Parathyroid adenoma (tissue), 2 donors: ENCODE results near the gene SMOC1.

Source experiments
- H2AFZ ChIP-seq: fragments of 300-600 bp; sonication (generic); one replicate; pipeline ENCODE4 v1.7.0; 2017; ENCODE audit warnings: antibody characterized with exemption, mild to moderate bottlenecking
- H3K27ac ChIP-seq: fragments of 300-600 bp; sonication (generic); one replicate; pipeline ENCODE4 v1.7.0; 2017
- H3K27me3 ChIP-seq: fragments of 300-600 bp; sonication (generic); one replicate; pipeline ENCODE4 v1.7.0; 2017; ENCODE audit warnings: low read length; ENCODE audit not compliant: control insufficient read depth, insufficient read depth
- H3K36me3 ChIP-seq: fragments of 300-600 bp; sonication (generic); one replicate; pipeline ENCODE4 v1.7.0; 2017; ENCODE audit warnings: low read length; ENCODE audit not compliant: control insufficient read depth, insufficient read depth
- H3K4me1 ChIP-seq: fragments of 300-600 bp; sonication (generic); one replicate; pipeline ENCODE4 v1.7.0; 2017; ENCODE audit warnings: control low read depth
- H3K4me2 ChIP-seq: fragments of 300-600 bp; sonication (generic); one replicate; pipeline ENCODE4 v1.7.0; 2017; ENCODE audit warnings: low read length
- H3K4me3 ChIP-seq: fragments of 300-600 bp; sonication (generic); one replicate; pipeline ENCODE4 v1.7.0; 2017; ENCODE audit warnings: low read depth, low read length
- H3K79me2 ChIP-seq: fragments of 300-600 bp; sonication (generic); one replicate; pipeline ENCODE4 v1.7.0; 2017; ENCODE audit warnings: control low read depth
- H3K9ac ChIP-seq: fragments of 300-600 bp; sonication (generic); one replicate; pipeline ENCODE4 v1.7.0; 2017; ENCODE audit warnings: mild to moderate bottlenecking
- H3K9me3 ChIP-seq: fragments of 300-600 bp; sonication (generic); one replicate; pipeline ENCODE4 v1.7.0; 2017; ENCODE audit warnings: low read length; ENCODE audit not compliant: control insufficient read depth
- CTCF ChIP-seq: fragments of 300-600 bp; sonication (generic); IDR thresholded peaks from one replicate; pipeline ENCODE4 v1.7.0; 2017; ENCODE audit warnings: antibody characterized with exemption, mild to moderate bottlenecking
- donor health status: primary hyperparathyroidism.

Gene SMOC1

DNA sequence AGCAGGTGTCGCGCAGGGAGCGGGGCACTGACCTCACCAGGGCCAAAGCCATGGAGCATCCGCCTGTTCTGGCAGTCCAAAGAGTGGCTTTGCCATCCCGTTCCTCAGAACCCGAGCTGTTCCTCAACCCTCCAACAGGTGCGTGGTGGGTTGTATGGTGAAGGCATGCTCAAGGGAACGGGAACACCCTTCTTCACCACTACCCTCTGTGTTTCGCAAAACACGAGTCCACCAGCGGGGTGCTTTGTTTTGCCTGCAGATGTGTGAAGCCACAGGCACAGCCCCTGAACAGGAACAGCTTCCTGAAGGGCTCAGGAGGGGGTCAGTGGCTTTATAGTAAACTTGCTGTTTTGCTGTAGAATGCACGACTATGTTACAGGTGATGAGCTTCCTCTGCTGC is 52.7 kb downstream of the SMOC1 start:
- Histone ChIP-seq H3K36me3 (no peaks in the 10 kb centered on the region), H3K27ac (no peak overlapping the region), H3K4me2 (no peak overlapping the region), H3K4me1 (no peaks in the 10 kb centered on the region), H3K4me3 (no peak overlapping the region), H2AFZ (no peak overlapping the region), H3K79me2 (no peaks in the 10 kb centered on the region), H3K9me3 (no peaks in the 10 kb centered on the region), H3K9ac (no peak overlapping the region), H3K27me3 (no peaks in the 10 kb centered on the region)
- TF ChIP-seq CTCF = no peak

GRCh38 chr14:69932391-69932790 is 53.2 kb downstream of the SMOC1 start:
- Histone ChIP-seq H3K9ac (no peak overlapping the region), H3K9me3 (no peaks in the 10 kb centered on the region), H3K4me3 (no peak overlapping the region), H3K27me3 (no peaks in the 10 kb centered on the region), H3K4me1 (no peaks in the 10 kb centered on the region), H3K4me2 (no peak overlapping the region), H3K36me3 (no peaks in the 10 kb centered on the region), H3K79me2 (no peaks in the 10 kb centered on the region), H2AFZ (no peak overlapping the region), H3K27ac (no peak overlapping the region)
- TF ChIP-seq CTCF = no peak

- no peaks in the 10 kb centered on the region for H3K9me3 ChIP-seq
- TF ChIP-seq CTCF = no peak
- no peaks in the 10 kb centered on the region for H3K4me1 ChIP-seq
- no peak overlapping the region for H3K4me2 ChIP-seq
- H3K9ac ChIP-seq = no peak overlapping the region
- no peak overlapping the region for H3K27ac ChIP-seq
- no peak overlapping the region for H2AFZ ChIP-seq
- no peaks in the 10 kb centered on the region for H3K36me3 ChIP-seq
- no peaks in the 10 kb centered on the region for H3K27me3 ChIP-seq
- H3K79me2 ChIP-seq = no peaks in the 10 kb centered on the region
- no peak overlapping the region for H3K4me3 ChIP-seq
Observed at GRCh38 chr14:69933623-69934275, 54.5 kb downstream of the SMOC1 start.

DNA sequence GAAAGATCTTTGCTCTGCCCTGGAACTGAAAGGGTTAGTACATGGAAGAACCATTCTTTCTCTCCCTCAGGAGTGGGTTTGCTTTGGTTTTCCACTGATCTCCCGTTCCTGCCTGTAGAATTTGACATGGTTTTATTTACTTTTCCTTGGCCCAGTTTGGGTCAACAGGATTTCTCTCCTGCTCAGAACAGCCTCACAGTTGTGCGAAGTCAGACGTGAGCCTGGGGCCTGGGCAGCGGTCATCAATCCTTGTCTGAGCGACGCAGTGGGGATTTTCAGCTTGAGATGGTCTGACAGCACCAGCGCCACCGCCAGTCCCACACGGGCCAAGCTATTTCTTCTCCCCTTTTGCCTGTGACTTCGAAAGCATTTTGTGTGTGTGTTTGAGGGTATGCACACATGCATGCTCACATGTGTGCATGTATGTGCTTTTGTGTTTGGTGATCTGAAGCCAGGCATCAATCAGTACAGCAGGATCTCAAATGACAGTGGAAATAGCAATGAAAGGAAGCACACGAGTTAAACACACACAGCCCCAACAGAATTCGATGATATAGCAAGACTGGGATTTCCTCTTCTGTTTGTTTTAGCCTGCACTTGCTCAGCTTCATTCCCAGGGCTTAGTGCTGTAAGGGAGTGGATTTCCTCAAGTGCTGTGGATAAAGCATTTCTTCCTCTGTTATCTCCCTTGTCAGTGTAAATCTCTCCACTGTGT is 58.3 kb downstream of the SMOC1 start:
- no peak overlapping the region for H3K4me2 ChIP-seq
- no peaks in the 10 kb centered on the region for H3K27me3 ChIP-seq
- no peak overlapping the region for H3K27ac ChIP-seq
- no peak overlapping the region for H2AFZ ChIP-seq
- no peak overlapping the region for H3K4me3 ChIP-seq
- H3K4me1 ChIP-seq = no peaks in the 10 kb centered on the region
- no peaks in the 10 kb centered on the region for H3K79me2 ChIP-seq
- no peaks in the 10 kb centered on the region for H3K36me3 ChIP-seq
- no peak for TF ChIP-seq CTCF
- no peaks in the 10 kb centered on the region for H3K9me3 ChIP-seq
- no peak overlapping the region for H3K9ac ChIP-seq

DNA sequence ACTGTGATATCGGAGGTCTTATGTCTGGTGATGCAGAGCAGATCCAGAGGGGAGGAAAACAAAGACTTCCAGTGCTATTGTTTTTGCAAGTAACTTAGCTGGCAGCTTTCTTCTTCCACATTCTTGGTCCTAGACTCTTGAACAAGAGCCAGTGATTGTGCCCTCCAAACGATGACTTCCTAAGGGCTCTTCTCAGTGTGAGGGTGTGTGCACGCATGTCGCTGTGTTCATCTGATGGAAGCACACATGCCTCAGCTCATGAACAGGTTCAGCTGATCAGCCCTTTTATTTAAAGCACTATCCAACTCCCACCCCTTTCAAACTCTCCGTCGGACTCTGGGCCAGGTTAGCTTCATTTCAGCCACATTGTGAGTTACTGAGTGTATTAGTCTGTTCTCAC is 59.5 kb downstream of the SMOC1 start:
- H3K79me2 ChIP-seq = no peaks in the 10 kb centered on the region
- H3K4me2 ChIP-seq = no peak overlapping the region
- H3K27me3 ChIP-seq = no peaks in the 10 kb centered on the region
- H3K4me3 ChIP-seq = no peak overlapping the region
- no peaks in the 10 kb centered on the region for H3K9me3 ChIP-seq
- H2AFZ ChIP-seq = no peak overlapping the region
- no peaks in the 10 kb centered on the region for H3K36me3 ChIP-seq
- no peak overlapping the region for H3K27ac ChIP-seq
- no peak for TF ChIP-seq CTCF
- no peak overlapping the region for H3K9ac ChIP-seq
- H3K4me1 ChIP-seq = no peaks in the 10 kb centered on the region
